ENCODE results near the gene UQCC3. TPM values are rescaled to one million over a fixed set of nuclear protein-coding genes. Genes with fewer than 3 reads are reported as not detected.
A peak's percentile ranks its signal among the peaks of the same experiment; 100 is the strongest.

UQCC3 gene
- total and polyA plus RNA-seq, 2 of the 13 experiments (the other 11 are each of a cell fraction or from before 2014, with no cell fraction given): 7.7 to 16.0 TPM

DNA sequence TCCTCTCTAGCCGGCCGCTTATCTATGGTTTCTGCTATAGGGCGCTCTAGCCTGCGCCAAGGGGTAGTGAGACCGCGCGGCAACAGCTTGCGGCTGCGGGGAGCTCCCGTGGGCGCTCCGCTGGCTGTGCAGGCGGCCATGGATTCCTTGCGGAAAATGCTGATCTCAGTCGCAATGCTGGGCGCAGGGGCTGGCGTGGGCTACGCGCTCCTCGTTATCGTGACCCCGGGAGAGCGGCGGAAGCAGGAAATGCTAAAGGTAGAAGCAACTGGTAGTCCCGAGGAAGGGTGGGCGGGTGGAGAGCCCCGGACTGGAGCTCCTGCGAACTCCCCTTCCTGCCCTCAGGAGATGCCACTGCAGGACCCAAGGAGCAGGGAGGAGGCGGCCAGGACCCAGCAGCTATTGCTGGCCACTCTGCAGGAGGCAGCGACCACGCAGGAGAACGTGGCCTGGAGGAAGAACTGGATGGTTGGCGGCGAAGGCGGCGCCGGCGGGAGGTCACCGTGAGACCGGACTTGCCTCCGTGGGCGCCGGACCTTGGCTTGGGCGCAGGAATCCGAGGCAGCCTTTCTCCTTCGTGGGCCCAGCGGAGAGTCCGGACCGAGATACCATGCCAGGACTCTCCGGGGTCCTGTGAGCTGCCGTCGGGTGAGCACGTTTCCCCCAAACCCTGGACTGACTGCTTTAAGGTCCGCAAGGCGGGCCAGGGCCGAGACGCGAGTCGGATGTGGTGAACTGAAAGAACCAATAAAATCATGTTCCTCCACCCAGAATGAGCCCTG is at the start of gene UQCC3, which contains the start of gene LBHD1 (continued):
- peak; percentile 68 for TF ChIP-seq KDM5B (CRISPR knock-in tag; IDR thresholded peaks at IDR 0.05; ENCODE audit: borderline replicate concordance)
- no peak for TF ChIP-seq SOX5 (CRISPR knock-in tag; IDR thresholded peaks at IDR 0.05; ENCODE audit: borderline replicate concordance)
- TF ChIP-seq, protein P1, sequence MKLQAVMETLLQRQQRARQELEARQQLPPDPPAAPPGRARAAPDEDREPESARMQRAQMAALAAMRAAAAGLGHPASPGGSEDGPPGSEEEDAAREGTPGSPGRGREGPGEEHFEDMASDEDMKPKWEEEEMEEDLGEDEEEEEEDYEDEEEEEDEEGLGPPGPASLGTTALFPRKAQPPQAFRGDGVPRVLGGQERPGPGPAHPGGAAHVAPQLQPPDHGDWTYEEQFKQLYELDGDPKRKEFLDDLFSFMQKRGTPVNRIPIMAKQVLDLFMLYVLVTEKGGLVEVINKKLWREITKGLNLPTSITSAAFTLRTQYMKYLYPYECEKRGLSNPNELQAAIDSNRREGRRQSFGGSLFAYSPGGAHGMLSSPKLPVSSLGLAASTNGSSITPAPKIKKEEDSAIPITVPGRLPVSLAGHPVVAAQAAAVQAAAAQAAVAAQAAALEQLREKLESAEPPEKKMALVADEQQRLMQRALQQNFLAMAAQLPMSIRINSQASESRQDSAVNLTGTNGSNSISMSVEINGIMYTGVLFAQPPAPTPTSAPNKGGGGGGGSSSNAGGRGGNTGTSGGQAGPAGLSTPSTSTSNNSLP (IDR thresholded peaks at IDR 0.05; ENCODE audit: low read depth, low read length): peak; percentile 41; the same call in 1 of the 2 replicates
- no peak; the same call in 1 of the 2 replicates for TF ChIP-seq BRD4 (CRISPR knock-in tag; IDR thresholded peaks at IDR 0.05)
- TF ChIP-seq SIN3A (IDR thresholded peaks at IDR 0.05; ENCODE audit: borderline replicate concordance, low read depth, low read length): peak; percentile 94; the same call in 1 of the 2 replicates
- TF ChIP-seq HNF4G (IDR thresholded peaks at IDR 0.05; ENCODE audit: borderline replicate concordance, low read depth, low read length): peak; percentile 13; the same call in 1 of the 2 replicates
- peak; percentile 75; the same call in 1 of the 2 replicates for TF ChIP-seq HNF4G (CRISPR knock-in tag; IDR thresholded peaks at IDR 0.05; ENCODE audit: borderline replicate concordance, low read depth)
- no peak for TF ChIP-seq SALL2 (CRISPR knock-in tag; IDR thresholded peaks at IDR 0.05)
- no peak for TF ChIP-seq ZBTB40 (IDR thresholded peaks at IDR 0.05)
- TF ChIP-seq ZBTB40 (CRISPR knock-in tag; IDR thresholded peaks at IDR 0.05): peak; percentile 72; the same call in 1 of the 2 replicates
- TF ChIP-seq ZBTB38 (CRISPR knock-in tag; IDR thresholded peaks at IDR 0.05): peak; percentile 68
- TF ChIP-seq RFXAP (CRISPR knock-in tag; IDR thresholded peaks at IDR 0.05; ENCODE audit: borderline replicate concordance): 0 out of 2 replicates have a peak, but pooled peaks have one; percentile 34
- TF ChIP-seq, protein P2, sequence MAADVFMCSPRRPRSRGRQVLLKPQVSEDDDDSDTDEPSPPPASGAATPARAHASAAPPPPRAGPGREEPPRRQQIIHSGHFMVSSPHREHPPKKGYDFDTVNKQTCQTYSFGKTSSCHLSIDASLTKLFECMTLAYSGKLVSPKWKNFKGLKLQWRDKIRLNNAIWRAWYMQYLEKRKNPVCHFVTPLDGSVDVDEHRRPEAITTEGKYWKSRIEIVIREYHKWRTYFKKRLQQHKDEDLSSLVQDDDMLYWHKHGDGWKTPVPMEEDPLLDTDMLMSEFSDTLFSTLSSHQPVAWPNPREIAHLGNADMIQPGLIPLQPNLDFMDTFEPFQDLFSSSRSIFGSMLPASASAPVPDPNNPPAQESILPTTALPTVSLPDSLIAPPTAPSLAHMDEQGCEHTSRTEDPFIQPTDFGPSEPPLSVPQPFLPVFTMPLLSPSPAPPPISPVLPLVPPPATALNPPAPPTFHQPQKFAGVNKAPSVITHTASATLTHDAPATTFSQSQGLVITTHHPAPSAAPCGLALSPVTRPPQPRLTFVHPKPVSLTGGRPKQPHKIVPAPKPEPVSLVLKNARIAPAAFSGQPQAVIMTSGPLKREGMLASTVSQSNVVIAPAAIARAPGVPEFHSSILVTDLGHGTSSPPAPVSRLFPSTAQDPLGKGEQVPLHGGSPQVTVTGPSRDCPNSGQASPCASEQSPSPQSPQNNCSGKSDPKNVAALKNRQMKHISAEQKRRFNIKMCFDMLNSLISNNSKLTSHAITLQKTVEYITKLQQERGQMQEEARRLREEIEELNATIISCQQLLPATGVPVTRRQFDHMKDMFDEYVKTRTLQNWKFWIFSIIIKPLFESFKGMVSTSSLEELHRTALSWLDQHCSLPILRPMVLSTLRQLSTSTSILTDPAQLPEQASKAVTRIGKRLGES (CRISPR knock-in tag; IDR thresholded peaks at IDR 0.05; ENCODE audit: borderline replicate concordance): no peak
- no peak for TF ChIP-seq ZNF7 (CRISPR knock-in tag; IDR thresholded peaks at IDR 0.05)
- peak; percentile 82; the same call in 1 of the 2 replicates for TF ChIP-seq NRL (CRISPR knock-in tag; IDR thresholded peaks at IDR 0.05; ENCODE audit: borderline replicate concordance)
